Mesothelial cell of epicardium (in vitro differentiated cells): ENCODE measurements around the gene SLC25A1. TPM values are rescaled to one million over a fixed set of nuclear protein-coding genes. Genes with fewer than 3 reads are reported as not detected.
A peak's percentile ranks its signal among the peaks of the same experiment; 100 is the strongest.

Source experiments
- DNase-seq, 2 experiments: peaks; one replicate each; pipeline ENCODE4 v3.0.0; 2021; ENCODE audit warnings: low spot score in 2 of 2; ENCODE audit not compliant: unreplicated experiment in 2 of 2
- H3K27ac Mint-ChIP-seq: 2 replicates; pipeline ENCODE4 v1.8.0; 2021; ENCODE audit warnings: mixed read lengths
- H3K27me3 Mint-ChIP-seq: 2 replicates; pipeline ENCODE4 v1.8.0; 2021; ENCODE audit warnings: low read depth, mixed read lengths
- H3K36me3 Mint-ChIP-seq: 2 replicates; pipeline ENCODE4 v1.8.0; 2021; ENCODE audit warnings: mixed read lengths
- H3K4me1 Mint-ChIP-seq: 2 replicates; pipeline ENCODE4 v1.8.0; 2021; ENCODE audit warnings: mixed read lengths
- H3K4me3 Mint-ChIP-seq: 2 replicates; pipeline ENCODE4 v1.8.0; 2021; ENCODE audit warnings: mild to moderate bottlenecking, moderate library complexity, mixed read lengths
- H3K9me3 Mint-ChIP-seq: 2 replicates; pipeline ENCODE4 v1.8.0; 2021; ENCODE audit warnings: mixed read lengths
- total RNA-seq: library from RNA; stranded (reverse); gene quantifications from 3 replicates; pipeline ENCODE4 v1.2.1, GENCODE V29; 2021
- TF ChIP-seq, protein P1 (sequence below): fragments of 200-600 bp; sonication (generic); IDR thresholded peaks from one replicate; pipeline ENCODE4 v1.5.0; 2021; ENCODE audit warnings: antibody characterized with exemption; ENCODE audit not compliant: unreplicated experiment

SLC25A1 gene
- total RNA-seq, 1 donor from 2014 or later: 73.6 TPM

DNA sequence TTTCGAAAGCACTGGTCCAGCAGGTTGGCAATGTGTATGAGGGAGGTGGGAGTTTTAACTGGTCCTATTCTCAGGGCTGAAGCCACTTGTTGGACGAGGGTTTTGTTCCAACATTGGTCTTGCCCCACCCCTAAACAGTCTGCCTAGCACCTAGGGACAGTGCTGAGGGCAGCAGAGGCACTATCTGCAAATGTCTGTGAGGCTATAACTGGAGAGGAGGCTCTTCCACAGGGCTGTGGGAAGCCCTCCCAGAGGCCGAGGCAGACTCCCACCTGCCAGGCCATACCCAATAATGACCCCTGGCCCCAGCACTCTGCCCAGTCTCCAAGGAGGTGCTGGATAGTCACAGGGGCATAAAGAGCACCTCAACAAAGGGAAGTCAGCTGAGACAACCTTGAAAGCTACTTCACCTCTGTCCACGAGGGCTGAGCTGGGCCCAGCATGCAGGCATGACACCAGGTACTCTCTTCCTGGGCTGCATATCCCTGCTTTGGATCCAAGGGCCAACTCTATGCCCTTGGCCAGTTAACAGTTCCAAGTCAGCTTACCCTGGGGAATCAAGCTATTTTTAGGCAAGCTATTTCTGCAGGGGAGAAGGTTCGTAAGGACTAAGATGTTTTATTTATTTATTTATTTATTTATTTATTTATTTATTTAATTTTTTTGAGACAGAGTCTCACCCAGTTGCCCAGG is 40.2 kb upstream of the SLC25A1 start:
- DNase-seq: no peak
- H3K27ac Mint-ChIP-seq: no peak overlapping the region
- H3K36me3 Mint-ChIP-seq: peaks cover 7% of the 10 kb centered on the region
- no peaks in the 10 kb centered on the region for H3K27me3 Mint-ChIP-seq
- peaks cover 2% of the 10 kb centered on the region for H3K4me1 Mint-ChIP-seq
- no peaks in the 10 kb centered on the region for H3K9me3 Mint-ChIP-seq
- no peak overlapping the region for H3K4me3 Mint-ChIP-seq
- TF ChIP-seq, protein P1, sequence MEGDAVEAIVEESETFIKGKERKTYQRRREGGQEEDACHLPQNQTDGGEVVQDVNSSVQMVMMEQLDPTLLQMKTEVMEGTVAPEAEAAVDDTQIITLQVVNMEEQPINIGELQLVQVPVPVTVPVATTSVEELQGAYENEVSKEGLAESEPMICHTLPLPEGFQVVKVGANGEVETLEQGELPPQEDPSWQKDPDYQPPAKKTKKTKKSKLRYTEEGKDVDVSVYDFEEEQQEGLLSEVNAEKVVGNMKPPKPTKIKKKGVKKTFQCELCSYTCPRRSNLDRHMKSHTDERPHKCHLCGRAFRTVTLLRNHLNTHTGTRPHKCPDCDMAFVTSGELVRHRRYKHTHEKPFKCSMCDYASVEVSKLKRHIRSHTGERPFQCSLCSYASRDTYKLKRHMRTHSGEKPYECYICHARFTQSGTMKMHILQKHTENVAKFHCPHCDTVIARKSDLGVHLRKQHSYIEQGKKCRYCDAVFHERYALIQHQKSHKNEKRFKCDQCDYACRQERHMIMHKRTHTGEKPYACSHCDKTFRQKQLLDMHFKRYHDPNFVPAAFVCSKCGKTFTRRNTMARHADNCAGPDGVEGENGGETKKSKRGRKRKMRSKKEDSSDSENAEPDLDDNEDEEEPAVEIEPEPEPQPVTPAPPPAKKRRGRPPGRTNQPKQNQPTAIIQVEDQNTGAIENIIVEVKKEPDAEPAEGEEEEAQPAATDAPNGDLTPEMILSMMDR: no peak

DNA sequence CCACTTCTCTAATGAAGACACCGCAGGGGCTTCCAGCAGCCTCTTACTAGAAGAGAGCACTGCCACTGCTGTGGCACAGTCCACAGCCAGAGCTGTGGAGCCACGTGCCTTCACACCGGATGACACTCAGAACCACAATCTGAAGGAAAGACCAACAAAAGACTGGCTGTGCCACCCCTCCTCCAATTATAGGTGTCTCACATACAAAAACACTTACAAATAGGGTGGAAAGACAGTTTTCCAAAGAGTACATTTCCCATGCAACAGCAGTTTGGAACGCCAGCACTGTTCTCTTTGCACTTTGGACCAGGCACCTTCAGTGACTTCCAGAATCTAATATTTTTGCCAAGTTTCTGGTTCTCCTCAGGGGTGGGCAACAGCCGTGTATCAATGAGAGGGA is 38.0 kb upstream of the SLC25A1 start:
- no peak overlapping the region for H3K4me3 Mint-ChIP-seq
- H3K9me3 Mint-ChIP-seq: no peaks in the 10 kb centered on the region
- TF ChIP-seq, protein P1: no peak
- no peaks in the 10 kb centered on the region for H3K27me3 Mint-ChIP-seq
- no peak for DNase-seq
- no peaks in the 10 kb centered on the region for H3K36me3 Mint-ChIP-seq
- H3K4me1 Mint-ChIP-seq: peaks cover 2% of the 10 kb centered on the region
- no peak overlapping the region for H3K27ac Mint-ChIP-seq

DNA sequence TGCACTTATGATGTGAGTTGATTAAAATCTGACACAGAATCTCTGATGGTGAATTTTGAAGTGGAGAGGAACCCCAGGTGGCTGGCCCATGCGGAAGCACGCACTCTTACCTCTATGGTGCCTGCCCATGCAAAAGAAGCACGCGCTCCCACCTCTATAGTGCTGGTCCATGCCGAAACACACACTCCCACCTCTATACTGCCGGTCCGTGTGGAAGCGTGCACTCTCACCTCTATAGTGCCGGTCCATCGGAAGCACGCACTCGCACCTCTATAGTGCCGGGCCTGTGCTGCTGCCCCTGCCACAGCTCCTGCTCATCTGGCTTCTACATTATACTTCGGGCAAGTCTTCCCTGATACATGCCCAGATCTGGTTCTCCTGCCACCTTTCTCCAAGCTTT is 36.8 kb upstream of the SLC25A1 start:
- Mint-ChIP-seq H3K4me3 (no peak overlapping the region), H3K9me3 (no peaks in the 10 kb centered on the region), H3K4me1 (peaks cover 2% of the 10 kb centered on the region), H3K27ac (no peak overlapping the region), H3K36me3 (no peaks in the 10 kb centered on the region), H3K27me3 (no peaks in the 10 kb centered on the region)
- no peak for DNase-seq
- TF ChIP-seq, protein P1: no peak

DNA sequence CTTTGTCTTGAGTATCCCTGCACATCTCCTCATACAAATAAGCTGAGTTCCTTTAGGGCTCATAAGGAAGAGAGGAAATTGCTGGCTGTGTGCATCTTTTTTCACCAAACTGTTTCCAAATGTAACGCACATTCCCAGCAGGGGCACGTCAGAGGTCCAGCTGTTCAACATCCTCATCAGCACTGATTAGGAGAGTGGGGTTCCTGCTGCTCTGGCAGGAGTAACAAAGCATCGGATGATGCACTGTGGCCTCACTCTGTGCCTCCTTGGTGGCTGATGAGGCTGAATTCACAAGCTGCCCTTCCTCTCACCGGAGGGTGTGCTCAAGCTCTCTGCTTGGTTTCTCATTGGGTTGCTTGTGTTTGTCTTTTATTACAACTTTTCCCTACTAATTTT is 35.5 kb upstream of the SLC25A1 start:
- TF ChIP-seq, protein P1: no peak
- no peaks in the 10 kb centered on the region for H3K9me3 Mint-ChIP-seq
- no peaks in the 10 kb centered on the region for H3K36me3 Mint-ChIP-seq
- H3K27ac Mint-ChIP-seq: peak overlapping the region; percentile 30
- no peak overlapping the region for H3K4me3 Mint-ChIP-seq
- H3K27me3 Mint-ChIP-seq: no peaks in the 10 kb centered on the region
- no peak for DNase-seq
- H3K4me1 Mint-ChIP-seq: peaks cover 2% of the 10 kb centered on the region

DNA sequence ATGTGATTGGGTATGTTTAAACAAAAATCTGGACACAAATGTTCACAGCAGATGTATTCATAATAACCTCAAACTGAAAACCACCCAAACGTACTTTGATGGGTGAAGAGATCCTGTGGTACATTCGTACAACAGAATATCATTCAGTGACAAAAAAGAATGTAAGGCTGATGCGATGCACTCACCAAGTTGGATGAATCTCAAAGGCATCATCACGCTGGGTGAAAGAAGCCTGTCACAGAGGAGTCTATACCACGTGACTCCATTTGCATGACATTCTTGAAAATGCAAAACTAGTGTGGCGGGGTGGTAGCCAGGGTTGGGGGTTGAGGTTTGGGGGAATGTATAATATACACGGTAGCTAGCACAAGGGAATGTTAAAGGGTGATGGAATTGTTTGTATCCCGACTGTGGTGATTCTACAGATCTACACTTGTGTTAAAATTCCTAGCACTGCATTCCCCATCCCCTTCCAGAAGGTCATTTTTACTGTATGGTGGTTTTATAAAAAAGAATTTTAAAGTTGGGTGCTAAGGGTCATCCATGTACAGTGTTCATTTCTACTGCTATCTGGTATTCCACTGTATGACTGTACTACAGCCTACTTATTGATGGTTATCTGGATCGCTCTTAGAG is 35.0 kb upstream of the SLC25A1 start:
- Mint-ChIP-seq H3K27me3 (no peaks in the 10 kb centered on the region), H3K4me1 (peaks cover 2% of the 10 kb centered on the region)
- TF ChIP-seq, protein P1: no peak

More for the DNA sequence above, 35.0 kb upstream of the SLC25A1 start:
- no peaks in the 10 kb centered on the region for H3K9me3 Mint-ChIP-seq
- H3K36me3 Mint-ChIP-seq: no peaks in the 10 kb centered on the region
- peak overlapping the region; percentile 30 for H3K27ac Mint-ChIP-seq
- DNase-seq: no peak
- no peak overlapping the region for H3K4me3 Mint-ChIP-seq
